Nephron (organoid): ENCODE measurements around the gene GOLGA5.

Experiments used
- H3K27ac Mint-ChIP-seq, 3 experiments: 2 replicates each; pipeline ENCODE4 v1.8.0; 2020; ENCODE audit warnings: mixed read lengths in 3 of 3, mild to moderate bottlenecking in 2 of 3, moderate library complexity in 1 of 3
- H3K27me3 Mint-ChIP-seq: 2 replicates; pipeline ENCODE4 v1.8.0; 2021; ENCODE audit warnings: low read depth, mild to moderate bottlenecking, moderate library complexity, mixed read lengths
- H3K36me3 Mint-ChIP-seq: 2 replicates; pipeline ENCODE4 v1.8.0; 2020; ENCODE audit warnings: low read depth, mixed read lengths
- H3K4me1 Mint-ChIP-seq: 2 replicates; pipeline ENCODE4 v1.8.0; 2020; ENCODE audit warnings: mixed read lengths
- H3K4me3 Mint-ChIP-seq, 3 experiments: 2 replicates each; pipeline ENCODE4 v1.8.0; 2020; ENCODE audit warnings: mild to moderate bottlenecking in 3 of 3, mixed read lengths in 3 of 3, moderate library complexity in 2 of 3
- H3K9me3 Mint-ChIP-seq: 2 replicates; pipeline ENCODE4 v1.8.0; 2020; ENCODE audit warnings: mixed read lengths
- TF ChIP-seq, protein P1 (sequence below), 3 experiments: fragments of 200-600 bp; sonication (generic); IDR thresholded peaks; one replicate each; pipeline ENCODE4 v1.5.0; 2021; ENCODE audit warnings: antibody characterized with exemption in 3 of 3; ENCODE audit not compliant: unreplicated experiment in 3 of 3

Gene GOLGA5

DNA sequence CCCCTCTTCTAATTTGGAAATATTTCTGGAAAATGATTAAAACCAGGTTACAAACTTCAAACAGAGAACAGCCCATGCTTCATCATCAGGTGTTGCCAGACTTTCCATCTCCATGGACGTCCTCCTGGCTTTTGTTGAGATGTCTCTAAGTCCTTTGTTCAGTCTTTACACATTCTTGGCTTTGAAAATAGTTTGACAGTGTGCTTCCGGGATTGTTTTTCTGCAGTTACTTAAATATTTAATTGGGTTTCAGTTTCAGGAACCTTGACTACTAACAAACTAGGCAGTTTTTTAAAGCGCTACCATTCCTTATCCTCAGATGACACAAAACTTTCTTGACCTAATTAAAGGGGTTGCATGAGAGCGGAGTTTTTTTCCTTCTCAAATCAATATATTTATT is 47.8 kb downstream of the GOLGA5 start:
- Mint-ChIP-seq H3K27me3 (no peaks in the 10 kb centered on the region), H3K9me3 (peaks cover 2% of the 10 kb centered on the region), H3K4me1 (no peaks in the 10 kb centered on the region), H3K27ac (no peak overlapping the region), H3K36me3 (peaks cover 40% of the 10 kb centered on the region), H3K4me3 (no peak overlapping the region)
- TF ChIP-seq, protein P1, sequence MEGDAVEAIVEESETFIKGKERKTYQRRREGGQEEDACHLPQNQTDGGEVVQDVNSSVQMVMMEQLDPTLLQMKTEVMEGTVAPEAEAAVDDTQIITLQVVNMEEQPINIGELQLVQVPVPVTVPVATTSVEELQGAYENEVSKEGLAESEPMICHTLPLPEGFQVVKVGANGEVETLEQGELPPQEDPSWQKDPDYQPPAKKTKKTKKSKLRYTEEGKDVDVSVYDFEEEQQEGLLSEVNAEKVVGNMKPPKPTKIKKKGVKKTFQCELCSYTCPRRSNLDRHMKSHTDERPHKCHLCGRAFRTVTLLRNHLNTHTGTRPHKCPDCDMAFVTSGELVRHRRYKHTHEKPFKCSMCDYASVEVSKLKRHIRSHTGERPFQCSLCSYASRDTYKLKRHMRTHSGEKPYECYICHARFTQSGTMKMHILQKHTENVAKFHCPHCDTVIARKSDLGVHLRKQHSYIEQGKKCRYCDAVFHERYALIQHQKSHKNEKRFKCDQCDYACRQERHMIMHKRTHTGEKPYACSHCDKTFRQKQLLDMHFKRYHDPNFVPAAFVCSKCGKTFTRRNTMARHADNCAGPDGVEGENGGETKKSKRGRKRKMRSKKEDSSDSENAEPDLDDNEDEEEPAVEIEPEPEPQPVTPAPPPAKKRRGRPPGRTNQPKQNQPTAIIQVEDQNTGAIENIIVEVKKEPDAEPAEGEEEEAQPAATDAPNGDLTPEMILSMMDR (IDR thresholded peaks at IDR 0.05; ENCODE audit: unreplicated experiment in 3 of 3) = no peak

- Mint-ChIP-seq H3K27ac (no peak overlapping the region), H3K27me3 (no peaks in the 10 kb centered on the region), H3K9me3 (peaks cover 6% of the 10 kb centered on the region), H3K4me1 (no peaks in the 10 kb centered on the region), H3K36me3 (peaks cover 18% of the 10 kb centered on the region), H3K4me3 (no peak overlapping the region)
- TF ChIP-seq, protein P1 (IDR thresholded peaks at IDR 0.05; ENCODE audit: unreplicated experiment in 3 of 3) = no peak
Measured at GRCh38 chr14:92844204-92844603, 50.1 kb downstream of the GOLGA5 start.

DNA sequence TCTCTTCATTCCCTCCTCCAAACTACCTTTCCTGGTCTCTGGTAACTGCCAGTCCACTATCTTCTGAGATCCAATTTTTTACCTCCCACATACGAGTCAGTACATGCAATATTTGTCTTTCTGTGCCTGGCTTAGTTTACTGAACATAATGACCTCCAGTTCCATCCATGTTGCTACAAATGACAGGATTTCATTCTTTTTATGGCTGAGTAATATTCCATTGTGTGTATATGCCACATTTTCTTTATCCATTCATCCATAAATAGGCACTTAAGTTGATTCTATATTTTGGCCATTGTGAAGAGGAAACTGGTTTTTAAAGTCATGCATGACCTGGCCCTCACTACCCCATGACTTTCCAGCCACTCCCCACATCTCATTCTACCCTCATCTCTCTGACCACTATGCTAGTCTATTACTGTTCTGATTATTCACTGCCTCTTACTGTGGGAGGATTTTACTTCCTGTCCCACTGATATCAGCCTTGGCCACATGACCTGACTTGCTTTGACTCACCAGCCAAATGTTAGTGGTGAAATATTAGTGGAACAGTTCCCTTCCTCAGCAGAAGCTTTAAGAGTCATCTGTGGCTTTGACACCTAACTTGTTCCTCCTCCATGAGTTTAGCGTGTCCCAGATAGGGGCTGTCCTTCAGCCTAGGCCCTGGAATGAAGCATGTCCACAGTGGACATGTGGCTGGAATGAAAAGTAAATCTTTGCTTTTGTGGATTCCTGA is 52.2 kb downstream of the GOLGA5 start:
- H3K27me3 Mint-ChIP-seq = no peaks in the 10 kb centered on the region
- no peaks in the 10 kb centered on the region for H3K4me1 Mint-ChIP-seq

GRCh38 chr14:92847278-92847677 is 53.2 kb downstream of the GOLGA5 start:
- H3K27ac Mint-ChIP-seq = no peak overlapping the region
- H3K4me3 Mint-ChIP-seq = no peak overlapping the region
- H3K36me3 Mint-ChIP-seq = peaks cover 3% of the 10 kb centered on the region
- H3K27me3 Mint-ChIP-seq = no peaks in the 10 kb centered on the region
- TF ChIP-seq, protein P1 (IDR thresholded peaks at IDR 0.05; ENCODE audit: unreplicated experiment in 3 of 3) = no peak
- H3K9me3 Mint-ChIP-seq = peaks cover 10% of the 10 kb centered on the region
- no peaks in the 10 kb centered on the region for H3K4me1 Mint-ChIP-seq

More for the DNA sequence above, 52.2 kb downstream of the GOLGA5 start:
- H3K4me3 Mint-ChIP-seq = no peak overlapping the region
- no peak overlapping the region for H3K27ac Mint-ChIP-seq
- H3K36me3 Mint-ChIP-seq = peaks cover 7% of the 10 kb centered on the region
- peaks cover 6% of the 10 kb centered on the region for H3K9me3 Mint-ChIP-seq
- TF ChIP-seq, protein P1 (IDR thresholded peaks at IDR 0.05; ENCODE audit: unreplicated experiment in 3 of 3) = no peak

DNA sequence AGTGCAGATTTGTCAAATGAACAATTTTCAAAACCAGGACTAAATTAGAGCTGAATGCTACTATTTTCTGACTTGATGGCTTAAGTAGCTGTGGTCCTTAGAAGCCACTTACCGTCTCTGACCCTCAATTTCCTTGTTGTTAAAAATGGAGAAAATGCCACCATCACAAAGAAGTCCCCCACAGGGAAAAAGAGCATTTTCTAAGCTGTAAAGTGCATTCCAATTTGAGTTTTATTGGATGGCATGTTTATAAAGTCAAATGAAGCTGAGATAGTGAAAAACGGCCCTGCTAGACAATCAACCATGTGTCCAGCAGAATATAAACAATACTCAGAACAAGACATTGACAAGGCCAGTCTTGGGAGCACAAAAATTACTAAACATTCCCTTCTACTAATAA is 53.6 kb downstream of the GOLGA5 start:
- TF ChIP-seq, protein P1 (IDR thresholded peaks at IDR 0.05; ENCODE audit: unreplicated experiment in 3 of 3) = no peak
- H3K4me1 Mint-ChIP-seq = no peaks in the 10 kb centered on the region
- H3K4me3 Mint-ChIP-seq = no peak overlapping the region
- H3K9me3 Mint-ChIP-seq = peaks cover 12% of the 10 kb centered on the region
- H3K27me3 Mint-ChIP-seq = no peaks in the 10 kb centered on the region
- H3K27ac Mint-ChIP-seq = no peak overlapping the region
- H3K36me3 Mint-ChIP-seq = peaks cover 3% of the 10 kb centered on the region

GRCh38 chr14:92848887-92849286 is 54.8 kb downstream of the GOLGA5 start:
- no peaks in the 10 kb centered on the region for H3K27me3 Mint-ChIP-seq

More at GRCh38 chr14:92848887-92849286, 54.8 kb downstream of the GOLGA5 start:
- H3K4me3 Mint-ChIP-seq = no peak overlapping the region
- TF ChIP-seq, protein P1 (IDR thresholded peaks at IDR 0.05; ENCODE audit: unreplicated experiment in 3 of 3) = no peak
- peaks cover 13% of the 10 kb centered on the region for H3K9me3 Mint-ChIP-seq
- H3K4me1 Mint-ChIP-seq = no peaks in the 10 kb centered on the region
- H3K36me3 Mint-ChIP-seq = no peaks in the 10 kb centered on the region
- no peak overlapping the region for H3K27ac Mint-ChIP-seq
